ENCODE data around the gene ZNF343.

DNA sequence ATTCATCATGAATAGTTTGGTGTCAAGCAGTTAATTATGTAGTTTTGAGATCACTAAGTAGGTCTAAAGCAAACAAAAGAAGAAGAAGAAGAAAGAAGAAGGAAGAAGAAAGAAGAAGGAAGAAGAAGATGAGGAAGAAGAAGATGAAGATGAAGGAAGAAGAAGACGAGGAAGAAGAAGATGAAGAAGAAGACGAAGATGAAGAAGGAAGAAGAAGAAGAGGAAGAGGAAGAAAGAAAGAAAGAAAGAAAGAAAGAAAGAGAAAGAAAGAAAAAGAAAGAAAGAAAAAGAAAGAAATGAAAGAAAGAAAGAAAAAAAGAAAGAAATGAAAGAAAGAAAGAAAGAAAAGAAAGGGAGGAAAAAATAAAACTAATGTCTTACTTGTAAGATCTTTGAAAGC lies 36.9 kb upstream of the ZNF343 start:
- TF ChIP-seq, protein P1, sequence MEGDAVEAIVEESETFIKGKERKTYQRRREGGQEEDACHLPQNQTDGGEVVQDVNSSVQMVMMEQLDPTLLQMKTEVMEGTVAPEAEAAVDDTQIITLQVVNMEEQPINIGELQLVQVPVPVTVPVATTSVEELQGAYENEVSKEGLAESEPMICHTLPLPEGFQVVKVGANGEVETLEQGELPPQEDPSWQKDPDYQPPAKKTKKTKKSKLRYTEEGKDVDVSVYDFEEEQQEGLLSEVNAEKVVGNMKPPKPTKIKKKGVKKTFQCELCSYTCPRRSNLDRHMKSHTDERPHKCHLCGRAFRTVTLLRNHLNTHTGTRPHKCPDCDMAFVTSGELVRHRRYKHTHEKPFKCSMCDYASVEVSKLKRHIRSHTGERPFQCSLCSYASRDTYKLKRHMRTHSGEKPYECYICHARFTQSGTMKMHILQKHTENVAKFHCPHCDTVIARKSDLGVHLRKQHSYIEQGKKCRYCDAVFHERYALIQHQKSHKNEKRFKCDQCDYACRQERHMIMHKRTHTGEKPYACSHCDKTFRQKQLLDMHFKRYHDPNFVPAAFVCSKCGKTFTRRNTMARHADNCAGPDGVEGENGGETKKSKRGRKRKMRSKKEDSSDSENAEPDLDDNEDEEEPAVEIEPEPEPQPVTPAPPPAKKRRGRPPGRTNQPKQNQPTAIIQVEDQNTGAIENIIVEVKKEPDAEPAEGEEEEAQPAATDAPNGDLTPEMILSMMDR (IDR thresholded peaks at IDR 0.05; ENCODE audit: poor library complexity, severe bottlenecking) = no peak
- no peak for TF ChIP-seq POLR2AphosphoS5 (IDR thresholded peaks at IDR 0.05)
- TF ChIP-seq SMC3 (conservative IDR thresholded peaks at IDR 0.05; ENCODE audit: poor library complexity) = no peak
- TF ChIP-seq EZH2 (IDR thresholded peaks at IDR 0.05; ENCODE audit: borderline replicate concordance, insufficient read depth, low read length, poor library complexity, severe bottlenecking) = no peak
- TF ChIP-seq EP300 (conservative IDR thresholded peaks at IDR 0.05; ENCODE audit: poor library complexity, severe bottlenecking) = no peak
- TF ChIP-seq TAF1 (IDR thresholded peaks at IDR 0.05; ENCODE audit: low read depth) = no peak
- TF ChIP-seq RAD21 (conservative IDR thresholded peaks at IDR 0.05) = no peak
- TF ChIP-seq, protein P2, sequence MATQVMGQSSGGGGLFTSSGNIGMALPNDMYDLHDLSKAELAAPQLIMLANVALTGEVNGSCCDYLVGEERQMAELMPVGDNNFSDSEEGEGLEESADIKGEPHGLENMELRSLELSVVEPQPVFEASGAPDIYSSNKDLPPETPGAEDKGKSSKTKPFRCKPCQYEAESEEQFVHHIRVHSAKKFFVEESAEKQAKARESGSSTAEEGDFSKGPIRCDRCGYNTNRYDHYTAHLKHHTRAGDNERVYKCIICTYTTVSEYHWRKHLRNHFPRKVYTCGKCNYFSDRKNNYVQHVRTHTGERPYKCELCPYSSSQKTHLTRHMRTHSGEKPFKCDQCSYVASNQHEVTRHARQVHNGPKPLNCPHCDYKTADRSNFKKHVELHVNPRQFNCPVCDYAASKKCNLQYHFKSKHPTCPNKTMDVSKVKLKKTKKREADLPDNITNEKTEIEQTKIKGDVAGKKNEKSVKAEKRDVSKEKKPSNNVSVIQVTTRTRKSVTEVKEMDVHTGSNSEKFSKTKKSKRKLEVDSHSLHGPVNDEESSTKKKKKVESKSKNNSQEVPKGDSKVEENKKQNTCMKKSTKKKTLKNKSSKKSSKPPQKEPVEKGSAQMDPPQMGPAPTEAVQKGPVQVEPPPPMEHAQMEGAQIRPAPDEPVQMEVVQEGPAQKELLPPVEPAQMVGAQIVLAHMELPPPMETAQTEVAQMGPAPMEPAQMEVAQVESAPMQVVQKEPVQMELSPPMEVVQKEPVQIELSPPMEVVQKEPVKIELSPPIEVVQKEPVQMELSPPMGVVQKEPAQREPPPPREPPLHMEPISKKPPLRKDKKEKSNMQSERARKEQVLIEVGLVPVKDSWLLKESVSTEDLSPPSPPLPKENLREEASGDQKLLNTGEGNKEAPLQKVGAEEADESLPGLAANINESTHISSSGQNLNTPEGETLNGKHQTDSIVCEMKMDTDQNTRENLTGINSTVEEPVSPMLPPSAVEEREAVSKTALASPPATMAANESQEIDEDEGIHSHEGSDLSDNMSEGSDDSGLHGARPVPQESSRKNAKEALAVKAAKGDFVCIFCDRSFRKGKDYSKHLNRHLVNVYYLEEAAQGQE (IDR thresholded peaks at IDR 0.05; ENCODE audit: borderline replicate concordance) = no peak
- no peak for TF ChIP-seq MXI1 (conservative IDR thresholded peaks at IDR 0.05; ENCODE audit: poor library complexity, severe bottlenecking)
